Measurements from ENCODE around the gene PI4K2A. TPM values are rescaled to one million over a fixed set of nuclear protein-coding genes. Genes with fewer than 3 reads are reported as not detected.
A peak's percentile ranks its signal among the peaks of the same experiment; 100 is the strongest.

Gene PI4K2A
- polyA plus RNA-seq, 1 donor from 2014 or later = 14.4 TPM

DNA sequence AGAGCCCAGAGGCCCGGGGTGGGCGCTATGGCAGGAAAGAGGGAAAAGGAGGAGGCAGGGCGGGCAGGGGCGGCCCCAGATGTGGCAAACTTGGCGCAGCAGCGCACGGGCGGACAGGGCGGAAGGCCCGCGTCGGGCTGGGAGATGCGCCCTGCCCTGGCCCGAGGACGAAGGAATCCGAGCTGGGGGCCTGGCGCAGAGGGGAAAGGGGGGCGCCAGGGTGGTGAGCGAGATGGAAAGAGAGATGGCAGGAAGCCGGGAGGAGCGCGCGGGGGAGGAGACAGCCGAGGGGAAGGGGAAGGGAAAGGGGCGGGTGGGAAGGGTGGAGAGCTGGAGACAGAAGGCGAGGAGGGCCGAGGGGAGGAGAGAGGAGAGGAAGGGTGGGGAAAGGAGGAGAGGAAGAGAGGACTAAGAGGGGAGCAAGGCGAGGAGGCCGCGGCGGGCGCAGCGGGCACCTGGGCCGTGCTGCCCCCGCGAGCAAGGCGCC lies 72.9 kb downstream of the PI4K2A start, which contains the start of gene MARVELD1:
TSS of gene MARVELD1 (plus strand) at position 392 of the 487 bp plus-strand sequence. CDS start 147 bp downstream, outside the sequence.
- Histone ChIP-seq H3K79me2 (replicated peaks; ENCODE audit: insufficient read depth, low read length) (no peaks in the 10 kb centered on the region), H3K27me3 (ENCODE audit: insufficient read depth, low read depth, low read length) (peaks cover 16% of the 10 kb centered on the region), H3K4me2 (ENCODE audit: low read length) (peak within 1 kb of the TSS; percentile 59), H3K4me3 (ENCODE audit: low read length) (peak within 1 kb of the TSS; percentile 77), H3K9me2 (ENCODE audit: insufficient read depth, low read length) (no peaks in the 10 kb centered on the region), H3K27ac (ENCODE audit: low read length) (peak within 1 kb of the TSS; percentile 31), H3K36me3 (ENCODE audit: insufficient read depth, low read length) (no peaks in the 10 kb centered on the region), H2AFZ (ENCODE audit: low read depth, low read length) (peak within 1 kb of the TSS; percentile 69), H4K20me1 (ENCODE audit: insufficient read depth) (no peaks in the 10 kb centered on the region), H3F3A (ENCODE audit: insufficient read depth, low read length, poor library complexity, severe bottlenecking) (no peaks in the 10 kb centered on the region), H3K9me3 (ENCODE audit: low read length) (no peaks in the 10 kb centered on the region), H3K9ac (ENCODE audit: low read length) (peak within 1 kb of the TSS; percentile 68)
- TF ChIP-seq, protein P1, sequence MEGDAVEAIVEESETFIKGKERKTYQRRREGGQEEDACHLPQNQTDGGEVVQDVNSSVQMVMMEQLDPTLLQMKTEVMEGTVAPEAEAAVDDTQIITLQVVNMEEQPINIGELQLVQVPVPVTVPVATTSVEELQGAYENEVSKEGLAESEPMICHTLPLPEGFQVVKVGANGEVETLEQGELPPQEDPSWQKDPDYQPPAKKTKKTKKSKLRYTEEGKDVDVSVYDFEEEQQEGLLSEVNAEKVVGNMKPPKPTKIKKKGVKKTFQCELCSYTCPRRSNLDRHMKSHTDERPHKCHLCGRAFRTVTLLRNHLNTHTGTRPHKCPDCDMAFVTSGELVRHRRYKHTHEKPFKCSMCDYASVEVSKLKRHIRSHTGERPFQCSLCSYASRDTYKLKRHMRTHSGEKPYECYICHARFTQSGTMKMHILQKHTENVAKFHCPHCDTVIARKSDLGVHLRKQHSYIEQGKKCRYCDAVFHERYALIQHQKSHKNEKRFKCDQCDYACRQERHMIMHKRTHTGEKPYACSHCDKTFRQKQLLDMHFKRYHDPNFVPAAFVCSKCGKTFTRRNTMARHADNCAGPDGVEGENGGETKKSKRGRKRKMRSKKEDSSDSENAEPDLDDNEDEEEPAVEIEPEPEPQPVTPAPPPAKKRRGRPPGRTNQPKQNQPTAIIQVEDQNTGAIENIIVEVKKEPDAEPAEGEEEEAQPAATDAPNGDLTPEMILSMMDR (IDR thresholded peaks at IDR 0.05; ENCODE audit: poor library complexity, severe bottlenecking) = no peak
- TF ChIP-seq RAD21 (conservative IDR thresholded peaks at IDR 0.05) = no peak
- TF ChIP-seq EP300 (conservative IDR thresholded peaks at IDR 0.05; ENCODE audit: poor library complexity, severe bottlenecking) = no peak
- TF ChIP-seq SMC3 (conservative IDR thresholded peaks at IDR 0.05; ENCODE audit: poor library complexity) = no peak
- TF ChIP-seq, protein P2, sequence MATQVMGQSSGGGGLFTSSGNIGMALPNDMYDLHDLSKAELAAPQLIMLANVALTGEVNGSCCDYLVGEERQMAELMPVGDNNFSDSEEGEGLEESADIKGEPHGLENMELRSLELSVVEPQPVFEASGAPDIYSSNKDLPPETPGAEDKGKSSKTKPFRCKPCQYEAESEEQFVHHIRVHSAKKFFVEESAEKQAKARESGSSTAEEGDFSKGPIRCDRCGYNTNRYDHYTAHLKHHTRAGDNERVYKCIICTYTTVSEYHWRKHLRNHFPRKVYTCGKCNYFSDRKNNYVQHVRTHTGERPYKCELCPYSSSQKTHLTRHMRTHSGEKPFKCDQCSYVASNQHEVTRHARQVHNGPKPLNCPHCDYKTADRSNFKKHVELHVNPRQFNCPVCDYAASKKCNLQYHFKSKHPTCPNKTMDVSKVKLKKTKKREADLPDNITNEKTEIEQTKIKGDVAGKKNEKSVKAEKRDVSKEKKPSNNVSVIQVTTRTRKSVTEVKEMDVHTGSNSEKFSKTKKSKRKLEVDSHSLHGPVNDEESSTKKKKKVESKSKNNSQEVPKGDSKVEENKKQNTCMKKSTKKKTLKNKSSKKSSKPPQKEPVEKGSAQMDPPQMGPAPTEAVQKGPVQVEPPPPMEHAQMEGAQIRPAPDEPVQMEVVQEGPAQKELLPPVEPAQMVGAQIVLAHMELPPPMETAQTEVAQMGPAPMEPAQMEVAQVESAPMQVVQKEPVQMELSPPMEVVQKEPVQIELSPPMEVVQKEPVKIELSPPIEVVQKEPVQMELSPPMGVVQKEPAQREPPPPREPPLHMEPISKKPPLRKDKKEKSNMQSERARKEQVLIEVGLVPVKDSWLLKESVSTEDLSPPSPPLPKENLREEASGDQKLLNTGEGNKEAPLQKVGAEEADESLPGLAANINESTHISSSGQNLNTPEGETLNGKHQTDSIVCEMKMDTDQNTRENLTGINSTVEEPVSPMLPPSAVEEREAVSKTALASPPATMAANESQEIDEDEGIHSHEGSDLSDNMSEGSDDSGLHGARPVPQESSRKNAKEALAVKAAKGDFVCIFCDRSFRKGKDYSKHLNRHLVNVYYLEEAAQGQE (IDR thresholded peaks at IDR 0.05; ENCODE audit: borderline replicate concordance) = no peak
- no peak for TF ChIP-seq MXI1 (conservative IDR thresholded peaks at IDR 0.05; ENCODE audit: poor library complexity, severe bottlenecking)
- TF ChIP-seq TAF1 (IDR thresholded peaks at IDR 0.05; ENCODE audit: low read depth) = no peak
- no peak for TF ChIP-seq EZH2 (IDR thresholded peaks at IDR 0.05; ENCODE audit: borderline replicate concordance, insufficient read depth, low read length, poor library complexity, severe bottlenecking)
- TF ChIP-seq POLR2AphosphoS5 (IDR thresholded peaks at IDR 0.05) = no peak

DNA sequence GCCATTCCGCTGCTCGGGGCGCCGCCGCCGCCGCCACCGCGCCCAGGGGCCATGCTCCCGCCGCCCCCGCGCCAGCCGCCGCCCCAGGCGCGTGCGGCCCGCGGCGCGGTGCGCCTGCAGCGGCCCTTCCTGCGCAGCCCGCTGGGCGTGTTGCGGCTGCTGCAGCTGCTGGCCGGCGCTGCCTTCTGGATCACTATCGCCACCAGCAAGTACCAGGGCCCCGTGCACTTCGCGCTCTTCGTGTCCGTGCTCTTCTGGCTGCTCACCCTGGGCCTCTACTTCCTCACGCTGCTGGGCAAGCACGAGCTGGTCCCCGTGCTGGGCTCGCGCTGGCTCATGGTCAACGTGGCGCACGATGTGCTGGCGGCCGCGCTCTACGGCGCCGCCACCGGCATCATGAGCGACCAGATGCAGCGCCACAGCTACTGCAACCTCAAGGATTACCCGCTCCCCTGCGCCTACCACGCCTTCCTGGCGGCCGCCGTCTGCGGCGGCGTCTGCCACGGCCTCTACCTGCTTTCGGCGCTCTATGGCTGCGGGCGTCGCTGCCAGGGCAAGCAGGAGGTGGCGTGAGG lies 73.4 kb downstream of the PI4K2A start:
- peak overlapping the region; percentile 40 for H2AFZ ChIP-seq (ENCODE audit: low read depth, low read length)
- H3K9ac ChIP-seq (ENCODE audit: low read length) = peak overlapping the region; percentile 68
- H3K79me2 ChIP-seq (replicated peaks; ENCODE audit: insufficient read depth, low read length) = no peaks in the 10 kb centered on the region
- peaks cover 16% of the 10 kb centered on the region for H3K27me3 ChIP-seq (ENCODE audit: insufficient read depth, low read depth, low read length)
- TF ChIP-seq MXI1 (conservative IDR thresholded peaks at IDR 0.05; ENCODE audit: poor library complexity, severe bottlenecking) = peak; percentile 80
- TF ChIP-seq POLR2AphosphoS5 (IDR thresholded peaks at IDR 0.05) = peak; percentile 65
- TF ChIP-seq RAD21 (conservative IDR thresholded peaks at IDR 0.05) = no peak
- TF ChIP-seq EP300 (conservative IDR thresholded peaks at IDR 0.05; ENCODE audit: poor library complexity, severe bottlenecking) = no peak
- no peak for TF ChIP-seq SMC3 (conservative IDR thresholded peaks at IDR 0.05; ENCODE audit: poor library complexity)
- TF ChIP-seq, protein P2 (IDR thresholded peaks at IDR 0.05; ENCODE audit: borderline replicate concordance) = no peak
- TF ChIP-seq, protein P1 (IDR thresholded peaks at IDR 0.05; ENCODE audit: poor library complexity, severe bottlenecking) = peak; percentile 68
- H3K4me3 ChIP-seq (ENCODE audit: low read length) = peak overlapping the region; percentile 77
- peak overlapping the region; percentile 59 for H3K4me2 ChIP-seq (ENCODE audit: low read length)
- no peaks in the 10 kb centered on the region for H3K9me3 ChIP-seq (ENCODE audit: low read length)
- no peaks in the 10 kb centered on the region for H3K9me2 ChIP-seq (ENCODE audit: insufficient read depth, low read length)
- no peaks in the 10 kb centered on the region for H4K20me1 ChIP-seq (ENCODE audit: insufficient read depth)
- peak overlapping the region; percentile 31 for H3K27ac ChIP-seq (ENCODE audit: low read length)
- no peaks in the 10 kb centered on the region for H3F3A ChIP-seq (ENCODE audit: insufficient read depth, low read length, poor library complexity, severe bottlenecking)
- H3K36me3 ChIP-seq (ENCODE audit: insufficient read depth, low read length) = no peaks in the 10 kb centered on the region

Data from neural cell (in vitro differentiated cells).